Activated CD4-positive, CD25-positive, alpha-beta regulatory T cell treated with anti-CD3 and anti-CD28 coated beads, Interleukin-2, amount 50 U/mL, for 24 hours (primary cell): ENCODE data around the gene MRGPRE.

ENCODE experiments used
- ATAC-seq, 2 donors: fragments of 150-1000 bp; cut with Tn5 transposase; one replicate each; pipeline ENCODE4 v1.10.0; 2021; ENCODE audit warnings: mild to moderate bottlenecking in 1 of 2, moderate library complexity in 1 of 2

Gene MRGPRE

GRCh38 chr11:3213659-3214419 is 18.4 kb downstream of the MRGPRE start:
- no peak for ATAC-seq

GRCh38 chr11:3208272-3208671 is 23.9 kb downstream of the MRGPRE start:
- no peak for ATAC-seq

GRCh38 chr11:3207526-3208189 is 24.6 kb downstream of the MRGPRE start:
- no peak for ATAC-seq

GRCh38 chr11:3206922-3207204 is 25.4 kb downstream of the MRGPRE start:
- no peak for ATAC-seq

GRCh38 chr11:3206156-3206921 is 25.9 kb downstream of the MRGPRE start:
- no peak for ATAC-seq

GRCh38 chr11:3205261-3206155 is 26.7 kb downstream of the MRGPRE start:
- ATAC-seq, result no peak

- ATAC-seq, result no peak
These were observed 27.8 kb downstream of the MRGPRE start for GRCh38 chr11:3204141-3205015.

- no peak for ATAC-seq
These were observed 28.8 kb downstream of the MRGPRE start for GRCh38 chr11:3203221-3204043.

GRCh38 chr11:3202759-3203158 is 29.5 kb downstream of the MRGPRE start:
- ATAC-seq, result no peak

- no peak for ATAC-seq
These were observed 29.9 kb downstream of the MRGPRE start for GRCh38 chr11:3202305-3202704.

GRCh38 chr11:3201677-3202181 is 30.5 kb downstream of the MRGPRE start:
- no peak for ATAC-seq

- no peak for ATAC-seq
These were observed 31.1 kb downstream of the MRGPRE start for GRCh38 chr11:3201112-3201581.

- ATAC-seq, result no peak
These were observed 31.7 kb downstream of the MRGPRE start for GRCh38 chr11:3200388-3201111.

- no peak for ATAC-seq
These were observed 32.5 kb downstream of the MRGPRE start for GRCh38 chr11:3199537-3200295.

GRCh38 chr11:3198815-3199214 is 33.4 kb downstream of the MRGPRE start:
- ATAC-seq, result no peak

GRCh38 chr11:3197878-3198528 is 34.2 kb downstream of the MRGPRE start:
- ATAC-seq, result no peak

- ATAC-seq, result no peak
These were observed 35.0 kb downstream of the MRGPRE start for GRCh38 chr11:3197044-3197695.
